Left cardiac atrium (tissue), 4 donors: ENCODE measurements around the gene ATRN. TPM values are rescaled to one million over a fixed set of nuclear protein-coding genes. Genes with fewer than 3 reads are reported as not detected.

ENCODE experiments used
- ATAC-seq, 2 donors: fragments of 200-7000 bp; cut with Tn5 transposase; one replicate each; pipeline ENCODE4 v1.9.1; 2020; ENCODE audit warnings: mild to moderate bottlenecking in 2 of 2, moderate library complexity in 2 of 2
- DNase-seq: peaks from one replicate; pipeline ENCODE4 v3.0.0-alpha.2; 2020
- intact Hi-C, 2 donors: fragments of 100-400 bp; cut with DNase I; formaldehyde crosslinking; loops; one replicate each; pipeline versions ENCODE4 v1.14.1 to v1.15.1; 2022 to 2023
- total RNA-seq, 2 donors: library from RNA; stranded (reverse); fragmentation: NEBNext Ultra II Directional; extraction: Animal tissue kit (Norgen Biotek cat#: 25700); gene quantifications; one replicate each; pipeline ENCODE4 v1.2.1, GENCODE V29; 2021
- donor health status: DM: no; HTN: yes; CAD: no.
- donor health status: DM: no; HTN: yes; CAD: no; lungs with severe emphysema.
- donor health status: DM: yes; HTN: yes; CAD: no.
- donor health status: Dilated cardiomyopathy.

The ATRN gene
- total RNA-seq, 2 donors from 2014 or later, result 29.0 to 34.5 TPM

- intact Hi-C loops, result no loop called here
- ATAC-seq (no peak), DNase-seq (no peak)
Observed at GRCh38 chr20:3661814-3662665, 191.2 kb downstream of the ATRN start.

- DNase-seq (no peak), ATAC-seq (no peak)
- intact Hi-C loops, result no loop called here
Observed at GRCh38 chr20:3663031-3663701, 192.3 kb downstream of the ATRN start, which contains the start of gene GFRA4. Gene GFRA4 (minus strand): TSS chr20:3663399. CDS start chr20:3663399, 0 bp downstream.

GRCh38 chr20:3663858-3664257 lies 193.0 kb downstream of the ATRN start:
- ATAC-seq (no peak), DNase-seq (no peak)
- intact Hi-C loops, result no loop called here

- no peak for ATAC-seq
- intact Hi-C loops, result no loop called here
- DNase-seq, result no peak
Observed at GRCh38 chr20:3667434-3668037, 196.7 kb downstream of the ATRN start.

GRCh38 chr20:3669710-3670367 lies 199.0 kb downstream of the ATRN start:
- DNase-seq, result no peak
- ATAC-seq, result no peak
- intact Hi-C loops, result loop anchor here (10.0 kb wide), 3 partner anchors 95 to 415 kb away; partner anchors contain the start of gene ADISSP (in 1 of the 2)

- ATAC-seq (peak; percentile 27 to 51), DNase-seq (no peak)
- intact Hi-C loops, result loop anchor here (10.0 kb wide), 3 partner anchors 94 to 414 kb away; partner anchors contain the start of gene ADISSP (in 1 of the 2)
Observed at GRCh38 chr20:3670511-3670910, 199.7 kb downstream of the ATRN start.

- DNase-seq, result no peak
- intact Hi-C loops, result loop anchor here (10.0 kb wide), 3 partner anchors 94 to 414 kb away; partner anchors contain the start of gene ADISSP (in 1 of the 2)
- no peak for ATAC-seq
Observed at GRCh38 chr20:3670945-3671344, 200.1 kb downstream of the ATRN start.

GRCh38 chr20:3671986-3672546 lies 201.2 kb downstream of the ATRN start:
- intact Hi-C loops, result loop anchor here (10.0 kb wide), 3 partner anchors 93 to 413 kb away; partner anchors contain the start of gene ADISSP (in 1 of the 2)
- DNase-seq, result no peak
- no peak for ATAC-seq

- ATAC-seq, result no peak
- DNase-seq, result no peak
- intact Hi-C loops, result loop anchor here (10.0 kb wide), 3 partner anchors 92 to 412 kb away; partner anchors contain the start of gene ADISSP (in 1 of the 2)
Observed at GRCh38 chr20:3672547-3673171, 201.8 kb downstream of the ATRN start.

GRCh38 chr20:3673221-3674070 lies 202.6 kb downstream of the ATRN start:
- ATAC-seq (no peak), DNase-seq (no peak)
- intact Hi-C loops, result loop anchor here (10.0 kb wide), 3 partner anchors 91 to 411 kb away; partner anchors contain the start of gene ADISSP (in 1 of the 2)

GRCh38 chr20:3674447-3674846 lies 203.6 kb downstream of the ATRN start:
- intact Hi-C loops, result loop anchor here (10.0 kb wide), 3 partner anchors 90 to 410 kb away; partner anchors contain the start of gene ADISSP (in 1 of the 2)
- ATAC-seq (no peak), DNase-seq (no peak)

GRCh38 chr20:3674995-3675900 lies 204.4 kb downstream of the ATRN start:
- no peak for DNase-seq
- no peak for ATAC-seq
- intact Hi-C loops, result loop anchor here (10.0 kb wide), 3 partner anchors 90 to 410 kb away; partner anchors contain the start of gene ADISSP (in 1 of the 2)

GRCh38 chr20:3677733-3678132 lies 206.9 kb downstream of the ATRN start:
- intact Hi-C loops, result loop anchor here (2.0 to 10.0 kb wide), 4 partner anchors 33 to 407 kb away; partner anchors contain the start of gene ADISSP (in 1 of the 2)
- DNase-seq (no peak), ATAC-seq (peak in 1 of 2 donors; percentile 38)

- DNase-seq (no peak), ATAC-seq (no peak)
- intact Hi-C loops, result loop anchor here (10.0 kb wide), 3 partner anchors 87 to 407 kb away; partner anchors contain the start of gene ADISSP (in 1 of the 2)
Observed at GRCh38 chr20:3678198-3678597, 207.4 kb downstream of the ATRN start.

- intact Hi-C loops, result loop anchor here (10.0 kb wide), 3 partner anchors 86 to 406 kb away; partner anchors contain the start of gene ADISSP (in 1 of the 2)
- DNase-seq, result no peak
- no peak for ATAC-seq
Observed at GRCh38 chr20:3678856-3679720, 208.3 kb downstream of the ATRN start.
